GM12892 (cell line): Measurements from ENCODE around the gene DNAAF5.
"Not testable (repeated sequence)": the region's sequence is repeated elsewhere in the genome, so short reads cannot be mapped to it uniquely, and the experiment has no call there.

Experiments used
- DNase-seq: peaks from one replicate; pipeline ENCODE4 v3.0.0; 2011; ENCODE audit not compliant: insufficient read length
- FAIRE-seq: peaks from 2 replicates; lab custom pipeline; 2011; peaks lifted over from hg19 to GRCh38; lab: Jason Lieb, UNC
- POLR2A ChIP-seq: IDR thresholded peaks from 2 replicates; pipeline ENCODE4 v1.6.1; 2011; ENCODE audit warnings: low read depth, low read length, control low read depth
- POLR2AphosphoS5 ChIP-seq: IDR thresholded peaks from 2 replicates; pipeline ENCODE4 v1.6.1; 2011; ENCODE audit warnings: low read depth, low read length, control low read depth
- TAF1 ChIP-seq: IDR thresholded peaks from 2 replicates; pipeline ENCODE4 v1.6.1; 2011; ENCODE audit warnings: low read depth, mild to moderate bottlenecking, control low read depth, low read length, borderline replicate concordance

DNAAF5 gene

DNA sequence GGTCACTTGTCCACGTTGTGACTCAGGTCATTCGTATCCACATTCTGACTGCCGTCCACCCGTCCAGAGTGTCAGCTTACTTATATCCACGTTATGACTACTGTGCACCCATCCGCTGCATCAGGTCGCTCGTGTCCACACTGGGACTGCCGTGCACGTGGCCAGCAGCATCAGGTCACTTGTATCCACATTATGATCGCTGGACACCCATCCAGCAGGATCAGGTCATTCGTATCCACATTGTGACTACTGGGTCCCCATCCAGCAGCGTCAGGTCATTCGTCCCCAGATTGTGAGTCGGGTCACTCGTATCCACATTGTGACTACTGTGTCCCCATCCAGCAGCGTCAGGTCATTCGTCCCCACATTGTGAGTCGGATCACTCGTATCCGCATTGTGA, 58.5 kb downstream of the DNAAF5 start:
- FAIRE-seq (no peak), DNase-seq (no peak)
- TF ChIP-seq POLR2A (no peak), TAF1 (no peak), POLR2AphosphoS5 (no peak)

DNA sequence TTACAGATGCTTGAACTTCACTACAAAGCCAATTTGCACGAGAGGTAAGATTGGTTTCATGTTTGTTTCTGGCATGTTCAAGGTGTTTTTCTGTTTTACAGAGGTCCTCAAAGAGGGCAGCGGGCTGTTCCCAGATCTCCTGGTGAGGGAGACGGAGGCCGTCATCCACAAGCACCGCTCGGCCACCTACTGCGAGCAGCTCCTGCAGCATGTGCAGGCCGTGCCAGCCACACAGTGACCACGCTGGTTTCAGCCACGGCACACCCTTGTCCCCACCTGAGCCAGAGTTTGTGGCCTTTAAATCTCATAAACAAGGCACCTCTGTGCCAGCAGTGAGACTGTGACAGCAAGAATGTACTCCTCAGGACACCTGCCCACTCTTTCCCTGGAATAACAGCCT, 58.9 kb downstream of the DNAAF5 start:
- FAIRE-seq (no peak), DNase-seq (no peak)
- no peak for TF ChIP-seq POLR2AphosphoS5
- TF ChIP-seq TAF1 = no peak
- TF ChIP-seq POLR2A = no peak

DNA sequence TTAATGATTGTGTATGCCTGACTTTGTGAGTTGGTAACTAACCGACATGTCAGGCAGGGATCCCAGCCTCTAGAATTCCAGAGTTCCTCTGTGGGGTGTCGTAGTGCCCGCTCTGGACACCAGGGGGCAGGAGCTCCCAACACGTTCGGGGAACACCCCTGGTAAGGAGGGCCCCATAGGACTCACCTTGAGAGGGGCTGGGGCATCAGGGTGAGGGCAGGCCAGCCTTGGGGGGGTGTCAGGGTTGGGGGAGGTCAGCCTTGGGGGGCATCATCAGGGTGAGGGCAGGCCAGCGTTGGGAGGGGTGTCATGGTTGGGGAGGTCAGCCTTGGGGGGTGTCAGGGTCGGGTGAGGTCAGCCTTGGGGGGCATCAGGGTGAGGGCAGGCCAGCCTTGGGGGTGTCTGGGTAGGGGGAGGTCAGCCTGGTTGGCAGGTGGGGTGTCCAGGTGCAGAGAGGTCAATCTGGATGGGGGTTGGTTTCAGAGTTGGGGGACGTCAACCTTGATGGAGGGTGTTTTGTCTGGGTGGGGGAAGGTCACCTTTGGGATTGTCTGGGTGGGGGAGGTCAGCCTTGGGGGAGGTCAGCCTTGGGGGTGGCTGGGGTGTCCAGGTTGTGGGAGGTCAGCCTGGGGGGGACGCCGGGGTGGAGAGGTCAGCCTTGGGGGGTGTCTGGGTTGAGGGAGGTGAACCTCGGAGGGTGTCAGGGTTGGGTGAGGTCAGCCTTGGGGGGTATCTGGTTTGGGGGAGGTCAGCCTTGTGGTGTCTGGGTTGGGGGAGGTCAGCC, 60.2 kb downstream of the DNAAF5 start:
- DNase-seq (peak; percentile 85), FAIRE-seq (peak; percentile 33)
- TF ChIP-seq POLR2A (no peak), TAF1 (no peak), POLR2AphosphoS5 (no peak)

DNA sequence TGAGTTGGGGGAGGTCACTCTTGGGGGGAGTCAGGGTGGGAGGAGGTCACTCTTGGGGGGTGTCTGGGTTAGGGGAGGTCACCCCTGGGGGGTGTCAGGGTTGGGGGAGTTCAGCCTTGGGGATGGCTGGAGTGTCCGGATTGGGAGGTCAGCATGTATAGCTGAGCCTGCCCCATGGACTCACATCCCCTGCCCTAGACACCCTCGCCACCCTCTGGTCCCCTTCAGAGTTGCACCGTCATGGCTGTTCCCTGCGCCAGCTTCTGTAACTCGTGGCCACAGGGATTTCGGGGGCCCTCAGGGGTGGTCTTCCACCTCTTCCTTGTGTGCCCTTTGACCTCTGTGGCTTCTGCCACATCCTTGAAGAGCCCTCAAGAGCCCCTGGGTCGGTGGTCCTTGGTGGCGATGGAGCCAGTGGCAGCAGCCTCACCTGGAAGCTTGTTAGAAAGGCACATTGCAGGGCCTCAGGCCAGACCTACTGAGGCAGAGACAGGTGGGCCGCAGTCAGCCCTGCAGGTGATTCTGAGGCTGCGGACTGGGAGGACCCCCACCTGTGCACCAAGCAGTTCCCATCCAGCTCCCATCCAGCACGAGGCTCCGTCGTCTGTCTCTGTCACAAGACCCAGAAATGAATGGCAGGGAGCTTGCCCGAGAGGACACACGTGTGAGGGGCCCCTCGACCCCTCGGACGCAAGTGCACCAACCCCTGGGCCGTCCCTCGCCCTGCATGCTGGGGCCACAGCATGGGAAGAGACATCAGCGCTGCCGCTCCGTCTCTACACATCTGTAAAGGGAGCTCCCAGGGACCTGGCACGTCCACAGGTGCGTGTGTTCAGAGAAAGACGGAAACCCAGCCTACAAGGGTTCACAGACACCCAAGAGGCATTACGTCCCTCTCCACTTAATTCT, 61.1 kb downstream of the DNAAF5 start:
- no peak for DNase-seq
- no peak for FAIRE-seq
- TF ChIP-seq POLR2A = no peak
- TF ChIP-seq TAF1 = no peak
- TF ChIP-seq POLR2AphosphoS5 = no peak

GRCh38 chr7:791519-791918, 65.0 kb downstream of the DNAAF5 start:
- no peak for FAIRE-seq
- no peak for DNase-seq
- no peak for TF ChIP-seq POLR2A
- no peak for TF ChIP-seq POLR2AphosphoS5
- no peak for TF ChIP-seq TAF1

- DNase-seq = no peak
- TF ChIP-seq POLR2A (no peak), POLR2AphosphoS5 (no peak), TAF1 (no peak)
Measured at GRCh38 chr7:794207-794606, 67.7 kb downstream of the DNAAF5 start.

DNA sequence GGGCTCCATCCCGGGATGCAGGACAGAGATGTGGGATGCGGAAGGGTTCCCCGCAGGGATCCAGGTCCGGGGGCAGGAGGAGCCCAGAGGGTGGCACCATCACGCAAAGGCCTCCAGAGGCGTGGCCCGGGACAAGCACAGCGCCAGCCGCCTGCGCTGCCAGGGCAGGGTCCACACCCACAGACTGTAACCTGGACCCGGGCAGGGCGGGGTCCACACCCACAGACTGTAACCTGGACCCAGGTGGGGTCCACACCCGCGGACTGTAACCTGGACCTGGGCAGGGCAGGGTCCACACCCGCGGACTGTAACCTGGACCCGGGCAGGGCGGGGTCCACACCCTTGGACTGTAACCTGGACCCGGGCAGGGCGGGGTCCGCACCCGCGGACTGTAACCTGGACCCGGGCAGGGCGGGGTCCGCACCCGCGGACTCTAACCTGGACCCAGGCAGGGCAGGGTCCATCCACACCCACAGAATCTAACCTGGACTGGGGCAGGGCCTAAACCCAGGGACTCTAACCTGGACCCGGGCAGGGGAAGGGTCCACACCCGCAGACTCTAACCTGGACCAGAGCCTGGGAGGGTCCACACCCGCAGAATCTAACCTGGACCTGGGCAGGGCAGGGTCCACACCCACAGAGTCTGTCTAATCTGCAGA, 68.3 kb downstream of the DNAAF5 start:
- no peak for DNase-seq
- FAIRE-seq = no peak
- TF ChIP-seq TAF1 (no peak), POLR2AphosphoS5 (no peak), POLR2A (no peak)

More at GRCh38 chr7:794207-794606, 67.7 kb downstream of the DNAAF5 start:
- FAIRE-seq = no peak

- FAIRE-seq, DNase-seq: not testable (repeated sequence)
Measured at GRCh38 chr7:796434-797169, 70.1 kb downstream of the DNAAF5 start.

GRCh38 chr7:798921-799470, 72.5 kb downstream of the DNAAF5 start:
- TF ChIP-seq TAF1 (no peak), POLR2A (no peak), POLR2AphosphoS5 (no peak)
- FAIRE-seq (no peak), DNase-seq (no peak)

GRCh38 chr7:800692-801091, 74.2 kb downstream of the DNAAF5 start:
- no peak for TF ChIP-seq TAF1
- no peak for TF ChIP-seq POLR2A
- no peak for TF ChIP-seq POLR2AphosphoS5
- no peak for FAIRE-seq

DNA sequence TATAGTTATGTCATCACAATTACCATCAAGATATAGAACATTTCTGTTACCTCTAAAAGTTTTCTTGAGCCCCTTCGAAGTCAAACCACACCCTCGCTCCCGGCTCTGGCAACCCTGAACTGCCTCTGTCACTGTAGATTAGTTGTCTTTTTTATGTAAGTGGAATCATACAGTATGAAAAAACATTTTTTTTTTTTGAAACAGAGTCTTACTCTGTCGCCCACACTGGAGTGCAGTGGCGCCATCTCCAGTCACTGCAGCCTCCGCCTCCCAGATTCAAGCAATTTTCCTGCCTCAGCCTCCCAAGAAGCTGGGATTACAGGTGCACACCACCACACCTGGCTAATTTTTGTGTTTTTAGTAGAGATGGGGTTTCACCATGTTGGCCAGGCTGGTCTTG, 74.9 kb downstream of the DNAAF5 start:
- FAIRE-seq, DNase-seq: not testable (repeated sequence)

More at GRCh38 chr7:800692-801091, 74.2 kb downstream of the DNAAF5 start:
- DNase-seq = no peak

DNA sequence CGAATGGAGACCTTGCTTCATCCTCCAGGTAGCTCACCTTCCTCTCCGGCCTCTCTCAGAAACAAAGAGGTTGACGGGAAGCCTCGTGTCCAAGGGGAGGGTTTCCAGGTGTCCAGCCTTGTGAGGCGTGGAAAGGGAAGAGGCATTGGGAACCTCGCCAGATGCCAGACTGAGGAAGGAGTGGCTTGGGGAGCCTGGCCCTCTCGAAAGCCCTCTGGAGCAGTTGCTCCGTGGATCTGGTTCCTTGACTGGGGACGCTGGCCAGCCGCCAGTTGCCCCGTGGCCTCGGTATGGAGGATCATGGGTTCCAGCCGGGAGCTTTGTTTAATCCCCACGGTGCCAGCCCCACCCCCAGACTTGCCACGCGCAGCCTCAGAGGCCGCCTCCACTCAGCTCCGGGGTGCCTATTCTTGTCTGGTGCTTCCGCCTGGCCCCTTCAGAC, 75.5 kb downstream of the DNAAF5 start:
- no peak for TF ChIP-seq POLR2A
- TF ChIP-seq POLR2AphosphoS5 = no peak
- no peak for TF ChIP-seq TAF1
- DNase-seq (no peak), FAIRE-seq (no peak)
